ENCODE data around the gene ATG5.
A peak's percentile ranks its signal among the peaks of the same experiment; 100 is the strongest.

Gene ATG5

GRCh38 chr6:106360989-106361430 lies 35.5 kb upstream of the ATG5 start (continued):
- no peak for TF ChIP-seq ZNF558 (tag by site-specific recombination; IDR thresholded peaks at IDR 0.05)
- TF ChIP-seq ZNF670 (tag by site-specific recombination; IDR thresholded peaks at IDR 0.05; ENCODE audit: low read depth) = no peak
- TF ChIP-seq ZNF837 (tag by site-specific recombination; IDR thresholded peaks at IDR 0.05) = no peak
- peak; percentile 63 for TF ChIP-seq GLIS2 (tag by site-specific recombination; IDR thresholded peaks at IDR 0.05)
- no peak for TF ChIP-seq MEIS1 (CRISPR knock-in tag; IDR thresholded peaks at IDR 0.05; ENCODE audit: borderline replicate concordance)
- TF ChIP-seq ZNF747 (tag by site-specific recombination; IDR thresholded peaks at IDR 0.05) = no peak
- TF ChIP-seq ZNF560 (tag by site-specific recombination; IDR thresholded peaks at IDR 0.05; ENCODE audit: borderline replicate concordance) = no peak
- no peak for TF ChIP-seq ZNF140 (tag by site-specific recombination; IDR thresholded peaks at IDR 0.05)
- TF ChIP-seq ZFP3 (tag by site-specific recombination; IDR thresholded peaks at IDR 0.05; ENCODE audit: low read depth) = no peak
- no peak for TF ChIP-seq SCRT2 (tag by site-specific recombination; IDR thresholded peaks at IDR 0.05)
- TF ChIP-seq ZNF223 (tag by site-specific recombination; IDR thresholded peaks at IDR 0.05) = no peak
- TF ChIP-seq ZNF274 (IDR thresholded peaks at IDR 0.05; ENCODE audit: low read length) = no peak
- no peak for TF ChIP-seq ZNF274 (tag by site-specific recombination; IDR thresholded peaks at IDR 0.05; ENCODE audit: borderline replicate concordance)
- TF ChIP-seq GFI1B (tag by site-specific recombination; IDR thresholded peaks at IDR 0.05) = no peak
- TF ChIP-seq ZNF433 (tag by site-specific recombination; IDR thresholded peaks at IDR 0.05; ENCODE audit: low read depth) = no peak
- peak; percentile 68 for TF ChIP-seq GLIS1 (tag by site-specific recombination; IDR thresholded peaks at IDR 0.05)
- peak; percentile 35 for TF ChIP-seq ZBTB26 (tag by site-specific recombination; optimal IDR thresholded peaks at IDR 0.05)
- no peak for TF ChIP-seq ZNF645 (tag by site-specific recombination; IDR thresholded peaks at IDR 0.05)
- TF ChIP-seq ZNF335 (tag by site-specific recombination; conservative IDR thresholded peaks at IDR 0.05) = peak; percentile 64
- no peak for TF ChIP-seq ZNF623 (tag by site-specific recombination; IDR thresholded peaks at IDR 0.05)
- no peak for TF ChIP-seq ZNF610 (tag by site-specific recombination; IDR thresholded peaks at IDR 0.05; ENCODE audit: borderline replicate concordance)
- peak; percentile 25; the same call in 1 of the 2 replicates for TF ChIP-seq ZBTB20 (tag by site-specific recombination; IDR thresholded peaks at IDR 0.05)
- 0 out of 2 replicates have a peak, but pooled peaks have one; percentile 21 for TF ChIP-seq ZNF501 (tag by site-specific recombination; IDR thresholded peaks at IDR 0.05)
- TF ChIP-seq ZNF629 (tag by site-specific recombination; IDR thresholded peaks at IDR 0.05) = no peak
- no peak for TF ChIP-seq KLF8 (tag by site-specific recombination; IDR thresholded peaks at IDR 0.05)
- no peak for TF ChIP-seq MYNN (tag by site-specific recombination; IDR thresholded peaks at IDR 0.05; ENCODE audit: borderline replicate concordance)
- no peak; the same call in 1 of the 2 replicates for TF ChIP-seq KLF9 (tag by site-specific recombination; IDR thresholded peaks at IDR 0.05; ENCODE audit: low read depth)
- no peak for TF ChIP-seq ZFP37 (tag by site-specific recombination; IDR thresholded peaks at IDR 0.05)
- TF ChIP-seq CTCF (tag by site-specific recombination; IDR thresholded peaks at IDR 0.05) = no peak; the same call in 1 of the 2 replicates
- TF ChIP-seq ZNF510 (tag by site-specific recombination; IDR thresholded peaks at IDR 0.05; ENCODE audit: insufficient replicate concordance) = no peak
- TF ChIP-seq KLF16 (tag by site-specific recombination; IDR thresholded peaks at IDR 0.05) = 0 out of 2 replicates have a peak, but pooled peaks have one; percentile 19
- peak; percentile 36; the same call in 1 of the 2 replicates for TF ChIP-seq ZNF777 (tag by site-specific recombination; IDR thresholded peaks at IDR 0.05; ENCODE audit: borderline replicate concordance)
- no peak for TF ChIP-seq ZNF248 (tag by site-specific recombination; IDR thresholded peaks at IDR 0.05)

All from HEK293 (cell line).